Gastrocnemius medialis (tissue), 4 donors: ENCODE measurements around the gene RILPL1.

Source experiments
- POLR2A ChIP-seq, 2 donors: fragments of 450-650 bp; IDR thresholded peaks; one replicate each; pipeline ENCODE4 v1.6.1; 2017; ENCODE audit warnings: antibody characterized with exemption in 2 of 2, mild to moderate bottlenecking in 2 of 2, moderate library complexity in 2 of 2
- TF ChIP-seq, protein P1 (sequence below), 5 experiments: fragments of 450-650 bp in 3 of 5; fragments of 200-600 bp in 2 of 5; sonication (generic) in 2 of 5; IDR thresholded peaks in 4 of 5; conservative IDR thresholded peaks in 1 of 5; 1 replicate in 4 of 5; 2 replicates in 1 of 5; pipeline ENCODE4 v1.5.1; 2016 to 2019; ENCODE audit warnings: antibody characterized with exemption in 5 of 5, mild to moderate bottlenecking in 3 of 5, moderate library complexity in 3 of 5

- TF ChIP-seq, protein P1, sequence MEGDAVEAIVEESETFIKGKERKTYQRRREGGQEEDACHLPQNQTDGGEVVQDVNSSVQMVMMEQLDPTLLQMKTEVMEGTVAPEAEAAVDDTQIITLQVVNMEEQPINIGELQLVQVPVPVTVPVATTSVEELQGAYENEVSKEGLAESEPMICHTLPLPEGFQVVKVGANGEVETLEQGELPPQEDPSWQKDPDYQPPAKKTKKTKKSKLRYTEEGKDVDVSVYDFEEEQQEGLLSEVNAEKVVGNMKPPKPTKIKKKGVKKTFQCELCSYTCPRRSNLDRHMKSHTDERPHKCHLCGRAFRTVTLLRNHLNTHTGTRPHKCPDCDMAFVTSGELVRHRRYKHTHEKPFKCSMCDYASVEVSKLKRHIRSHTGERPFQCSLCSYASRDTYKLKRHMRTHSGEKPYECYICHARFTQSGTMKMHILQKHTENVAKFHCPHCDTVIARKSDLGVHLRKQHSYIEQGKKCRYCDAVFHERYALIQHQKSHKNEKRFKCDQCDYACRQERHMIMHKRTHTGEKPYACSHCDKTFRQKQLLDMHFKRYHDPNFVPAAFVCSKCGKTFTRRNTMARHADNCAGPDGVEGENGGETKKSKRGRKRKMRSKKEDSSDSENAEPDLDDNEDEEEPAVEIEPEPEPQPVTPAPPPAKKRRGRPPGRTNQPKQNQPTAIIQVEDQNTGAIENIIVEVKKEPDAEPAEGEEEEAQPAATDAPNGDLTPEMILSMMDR (IDR thresholded peaks at IDR 0.05 in 4 of 5, conservative IDR thresholded peaks at IDR 0.05 in 1 of 5) = no peak
- peak; percentile 37 to 58 for TF ChIP-seq POLR2A (IDR thresholded peaks at IDR 0.05)
Measured at GRCh38 chr12:123494124-123494851, 39.2 kb downstream of the RILPL1 start.
